NOMO-1 (cell line): ENCODE results near the gene GKAP1.
A peak's percentile ranks its signal among the peaks of the same experiment; 100 is the strongest.
"Not testable (repeated sequence)": the region's sequence is repeated elsewhere in the genome, so short reads cannot be mapped to it uniquely, and the experiment has no call there.

ENCODE experiments used
- DNase-seq, 2 experiments: peaks; one replicate each; lab custom pipeline; 2025; ENCODE audit not compliant: unreplicated experiment in 2 of 2; lab: John Stamatoyannopoulos, UW

GKAP1 gene

GRCh38 chr9:83733739-83734138, 83.8 kb downstream of the GKAP1 start:
- no peak for DNase-seq

- not testable (repeated sequence) for DNase-seq
Measured at GRCh38 chr9:83728591-83729368, 88.8 kb downstream of the GKAP1 start.

- no peak for DNase-seq
Measured at GRCh38 chr9:83724436-83724835, 93.1 kb downstream of the GKAP1 start.

GRCh38 chr9:83722726-83723495, 94.7 kb downstream of the GKAP1 start:
- DNase-seq: no peak

- no peak for DNase-seq
Measured at GRCh38 chr9:83721509-83721908, 96.1 kb downstream of the GKAP1 start.

GRCh38 chr9:83715794-83716193, 101.8 kb downstream of the GKAP1 start:
- DNase-seq: no peak

- no peak for DNase-seq
Measured at GRCh38 chr9:83715221-83715620, 102.3 kb downstream of the GKAP1 start.

- DNase-seq: peak in 1 of 2 experiments; percentile 51
Measured at GRCh38 chr9:83714329-83714728, 103.2 kb downstream of the GKAP1 start.

GRCh38 chr9:83708515-83709158, 108.9 kb downstream of the GKAP1 start:
- DNase-seq: peak; percentile 52

- peak; percentile 51 to 64 for DNase-seq
Measured at GRCh38 chr9:83707768-83708514, 109.6 kb downstream of the GKAP1 start, which contains the start of gene UBQLN1. TSS of gene UBQLN1 (minus strand) at chr9:83707958. CDS start at chr9:83707679, 279 bp downstream.

- peak; percentile 47 to 50 for DNase-seq
Measured at GRCh38 chr9:83707518-83707767, 110.1 kb downstream of the GKAP1 start.

GRCh38 chr9:83706676-83707517, 110.7 kb downstream of the GKAP1 start:
- DNase-seq: peak in 1 of 2 experiments; percentile 20

GRCh38 chr9:83705219-83705651, 112.3 kb downstream of the GKAP1 start:
- not testable (repeated sequence) for DNase-seq

- no peak for DNase-seq
Measured at GRCh38 chr9:83701769-83702168, 115.8 kb downstream of the GKAP1 start.

GRCh38 chr9:83701286-83701685, 116.3 kb downstream of the GKAP1 start:
- no peak for DNase-seq

- DNase-seq: no peak
Measured at GRCh38 chr9:83699615-83700014, 118.0 kb downstream of the GKAP1 start.

GRCh38 chr9:83698976-83699585, 118.5 kb downstream of the GKAP1 start:
- no peak for DNase-seq

- no peak for DNase-seq
Measured at GRCh38 chr9:83691492-83691891, 126.1 kb downstream of the GKAP1 start.
